ENCODE data around the gene SPEN.

SPEN gene

DNA sequence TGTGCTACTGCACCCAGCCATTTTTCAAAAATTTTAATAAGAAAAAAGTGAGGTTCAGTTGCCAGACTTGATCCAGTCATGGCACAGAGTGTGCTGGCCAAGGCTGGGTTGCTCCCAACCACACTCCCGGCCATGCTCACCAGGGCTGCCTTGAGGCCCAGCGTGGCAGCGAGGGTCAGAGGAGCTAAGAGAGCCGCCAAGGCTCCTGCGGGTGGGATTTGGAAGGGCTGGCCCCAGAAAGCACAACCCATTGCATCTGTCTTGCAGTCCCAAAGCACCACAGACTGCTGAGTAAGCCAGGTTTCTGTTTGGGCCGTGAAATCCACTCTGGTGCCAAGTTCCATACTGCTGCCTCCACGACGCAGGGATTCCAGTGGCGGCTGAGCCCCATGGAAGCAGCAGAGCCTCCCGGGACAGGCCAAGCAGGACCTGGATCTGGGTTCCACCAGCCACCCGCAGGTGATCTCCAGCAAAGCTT is 105.8 kb downstream of the SPEN start:
- Mint-ChIP-seq H3K4me1 (peaks cover 71% of the 10 kb centered on the region), H3K9me3 (no peaks in the 10 kb centered on the region), H3K27me3 (ENCODE audit: low read depth, poor library complexity) (peaks cover 4% of the 10 kb centered on the region), H3K36me3 (ENCODE audit: low read depth) (peaks cover 23% of the 10 kb centered on the region), H3K27ac (no peak overlapping the region), H3K4me3 (no peak overlapping the region)
- TF ChIP-seq, protein P1, sequence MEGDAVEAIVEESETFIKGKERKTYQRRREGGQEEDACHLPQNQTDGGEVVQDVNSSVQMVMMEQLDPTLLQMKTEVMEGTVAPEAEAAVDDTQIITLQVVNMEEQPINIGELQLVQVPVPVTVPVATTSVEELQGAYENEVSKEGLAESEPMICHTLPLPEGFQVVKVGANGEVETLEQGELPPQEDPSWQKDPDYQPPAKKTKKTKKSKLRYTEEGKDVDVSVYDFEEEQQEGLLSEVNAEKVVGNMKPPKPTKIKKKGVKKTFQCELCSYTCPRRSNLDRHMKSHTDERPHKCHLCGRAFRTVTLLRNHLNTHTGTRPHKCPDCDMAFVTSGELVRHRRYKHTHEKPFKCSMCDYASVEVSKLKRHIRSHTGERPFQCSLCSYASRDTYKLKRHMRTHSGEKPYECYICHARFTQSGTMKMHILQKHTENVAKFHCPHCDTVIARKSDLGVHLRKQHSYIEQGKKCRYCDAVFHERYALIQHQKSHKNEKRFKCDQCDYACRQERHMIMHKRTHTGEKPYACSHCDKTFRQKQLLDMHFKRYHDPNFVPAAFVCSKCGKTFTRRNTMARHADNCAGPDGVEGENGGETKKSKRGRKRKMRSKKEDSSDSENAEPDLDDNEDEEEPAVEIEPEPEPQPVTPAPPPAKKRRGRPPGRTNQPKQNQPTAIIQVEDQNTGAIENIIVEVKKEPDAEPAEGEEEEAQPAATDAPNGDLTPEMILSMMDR (IDR thresholded peaks at IDR 0.05): no peak
- DNase-seq: no peak

DNA sequence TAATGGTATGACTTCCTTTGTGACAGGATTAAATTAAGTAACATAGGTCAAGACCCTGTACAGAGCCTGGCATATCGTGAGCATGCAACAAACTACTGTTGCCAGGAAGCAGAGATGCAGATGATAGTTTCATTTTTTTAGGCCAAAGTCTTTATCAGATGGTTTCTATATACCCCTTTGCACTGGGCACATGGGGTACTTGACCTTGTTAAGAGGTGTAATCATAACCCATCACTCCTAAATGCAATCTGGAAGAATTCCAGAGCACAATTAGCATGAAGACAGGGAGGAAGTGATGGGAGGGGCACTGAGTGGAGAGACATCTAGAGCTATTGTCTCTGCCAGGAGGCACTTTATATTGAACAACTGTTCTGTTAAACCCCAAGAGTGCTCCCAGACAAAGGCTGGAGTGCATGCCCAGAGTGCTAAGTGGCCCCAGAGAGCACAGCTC is 106.3 kb downstream of the SPEN start:
- Mint-ChIP-seq H3K27ac (no peak overlapping the region), H3K4me3 (no peak overlapping the region), H3K4me1 (peaks cover 71% of the 10 kb centered on the region), H3K27me3 (ENCODE audit: low read depth, poor library complexity) (peaks cover 4% of the 10 kb centered on the region), H3K36me3 (ENCODE audit: low read depth) (peaks cover 19% of the 10 kb centered on the region), H3K9me3 (no peaks in the 10 kb centered on the region)
- TF ChIP-seq, protein P1 (IDR thresholded peaks at IDR 0.05): no peak
- no peak for DNase-seq

DNA sequence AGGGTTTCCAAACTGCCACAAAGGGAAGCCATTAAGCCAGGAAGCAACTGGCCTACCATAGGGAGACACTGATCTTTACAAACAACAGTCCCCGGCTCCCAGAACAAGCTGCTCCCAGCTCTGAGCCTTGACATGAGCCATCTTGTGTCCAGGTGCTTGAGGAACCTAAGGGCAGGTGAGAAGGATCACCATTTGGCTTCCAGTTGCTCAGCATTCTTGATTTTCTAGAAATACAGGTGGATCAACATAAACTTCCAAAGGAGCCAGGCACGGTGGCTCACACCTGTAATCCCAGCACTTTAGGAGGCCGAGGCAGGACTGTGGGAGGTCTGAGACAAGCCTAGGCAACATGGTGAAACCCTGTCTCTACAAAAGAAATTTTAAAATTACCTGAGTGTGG is 106.8 kb downstream of the SPEN start:
- H3K36me3 Mint-ChIP-seq (ENCODE audit: low read depth): peaks cover 16% of the 10 kb centered on the region
- H3K4me3 Mint-ChIP-seq: no peak overlapping the region
- peaks cover 4% of the 10 kb centered on the region for H3K27me3 Mint-ChIP-seq (ENCODE audit: low read depth, poor library complexity)
- peaks cover 71% of the 10 kb centered on the region for H3K4me1 Mint-ChIP-seq
- H3K9me3 Mint-ChIP-seq: no peaks in the 10 kb centered on the region
- H3K27ac Mint-ChIP-seq: no peak overlapping the region
- DNase-seq: no peak
- TF ChIP-seq, protein P1 (IDR thresholded peaks at IDR 0.05): no peak

DNA sequence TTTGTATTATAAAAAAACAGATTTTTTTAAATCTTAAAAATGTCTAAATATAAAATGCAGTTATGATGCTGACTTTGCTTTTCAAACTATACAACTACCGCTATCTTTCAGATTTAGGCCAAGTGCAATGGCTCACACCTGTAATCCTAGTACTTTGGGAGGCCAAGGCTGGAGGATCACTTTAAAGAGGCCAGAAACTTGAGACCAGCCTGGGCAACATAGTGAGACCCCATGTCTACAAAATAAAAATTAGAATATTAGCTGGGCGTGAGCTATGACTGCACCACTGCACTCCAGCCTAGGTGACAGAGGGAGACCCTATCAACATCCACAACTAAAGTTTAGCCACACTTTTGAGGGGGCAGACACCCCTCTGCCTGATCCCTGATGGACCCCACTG is 108.0 kb downstream of the SPEN start:
- Mint-ChIP-seq H3K9me3 (no peaks in the 10 kb centered on the region), H3K27ac (no peak overlapping the region), H3K4me3 (no peak overlapping the region), H3K4me1 (peaks cover 67% of the 10 kb centered on the region), H3K36me3 (ENCODE audit: low read depth) (peaks cover 16% of the 10 kb centered on the region), H3K27me3 (ENCODE audit: low read depth, poor library complexity) (no peaks in the 10 kb centered on the region)
- DNase-seq: no peak
- TF ChIP-seq, protein P1 (IDR thresholded peaks at IDR 0.05): no peak

DNA sequence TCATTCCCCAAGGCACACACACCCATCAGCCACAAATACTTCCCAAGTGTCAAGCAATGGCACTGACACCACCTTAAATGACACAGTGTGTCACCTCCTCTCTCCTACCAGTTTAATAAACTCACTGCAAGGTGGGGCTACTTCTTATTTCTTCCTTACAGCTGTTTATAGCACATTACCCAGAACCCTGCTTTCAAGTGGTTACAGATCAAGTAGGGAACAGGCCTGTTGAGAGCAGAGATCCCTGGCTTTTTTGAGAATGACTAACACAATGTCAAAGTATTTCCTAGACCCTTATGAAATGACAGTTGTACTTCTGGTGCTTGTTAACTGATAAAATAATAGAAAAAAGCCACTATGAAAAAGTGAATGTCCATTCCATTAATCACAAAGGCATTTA is 108.6 kb downstream of the SPEN start:
- H3K9me3 Mint-ChIP-seq: no peaks in the 10 kb centered on the region
- H3K4me1 Mint-ChIP-seq: peaks cover 66% of the 10 kb centered on the region
- no peak overlapping the region for H3K27ac Mint-ChIP-seq

More for the DNA sequence above, 108.6 kb downstream of the SPEN start:
- Mint-ChIP-seq H3K36me3 (ENCODE audit: low read depth) (peaks cover 16% of the 10 kb centered on the region), H3K4me3 (no peak overlapping the region), H3K27me3 (ENCODE audit: low read depth, poor library complexity) (no peaks in the 10 kb centered on the region)
- DNase-seq: no peak
- TF ChIP-seq, protein P1 (IDR thresholded peaks at IDR 0.05): no peak

Data from nephron progenitor cell (in vitro differentiated cells).